ENCODE data around the gene LMOD1.
A peak's percentile ranks its signal among the peaks of the same experiment; 100 is the strongest.
"Not testable (repeated sequence)": the region's sequence is repeated elsewhere in the genome, so short reads cannot be mapped to it uniquely, and the experiment has no call there.

The LMOD1 gene

GRCh38 chr1:201890806-201891450 lies 55.4 kb downstream of the LMOD1 start:
- no peak for DNase-seq

GRCh38 chr1:201890223-201890622 lies 56.1 kb downstream of the LMOD1 start:
- DNase-seq = no peak

- DNase-seq = no peak
Observed at GRCh38 chr1:201889090-201889968, 57.0 kb downstream of the LMOD1 start.

- DNase-seq = peak; percentile 15
Observed at GRCh38 chr1:201888282-201889089, 57.9 kb downstream of the LMOD1 start, which contains the start of gene SHISA4. Gene SHISA4 (plus strand): TSS chr1:201888898. CDS start chr1:201888995, 97 bp downstream.

GRCh38 chr1:201887116-201887866 lies 59.1 kb downstream of the LMOD1 start:
- no peak for DNase-seq

GRCh38 chr1:201886103-201886885 lies 60.1 kb downstream of the LMOD1 start:
- no peak for DNase-seq

- DNase-seq = no peak
Observed at GRCh38 chr1:201885531-201886075, 60.7 kb downstream of the LMOD1 start.

- DNase-seq = no peak
Observed at GRCh38 chr1:201884425-201884824, 61.9 kb downstream of the LMOD1 start.

GRCh38 chr1:201883786-201884185 lies 62.6 kb downstream of the LMOD1 start:
- no peak for DNase-seq

GRCh38 chr1:201883266-201883665 lies 63.1 kb downstream of the LMOD1 start:
- no peak for DNase-seq

GRCh38 chr1:201882665-201883132 lies 63.6 kb downstream of the LMOD1 start:
- no peak for DNase-seq

GRCh38 chr1:201881617-201882016 lies 64.7 kb downstream of the LMOD1 start:
- no peak for DNase-seq

GRCh38 chr1:201880928-201881571 lies 65.3 kb downstream of the LMOD1 start:
- DNase-seq = no peak

- DNase-seq = no peak
Observed at GRCh38 chr1:201877877-201878401, 68.4 kb downstream of the LMOD1 start.

GRCh38 chr1:201876148-201876818 lies 70.1 kb downstream of the LMOD1 start:
- DNase-seq = no peak

- no peak for DNase-seq
Observed at GRCh38 chr1:201874672-201875071, 71.7 kb downstream of the LMOD1 start.

GRCh38 chr1:201870397-201870796 lies 76.0 kb downstream of the LMOD1 start:
- no peak for DNase-seq

- DNase-seq = no peak
Observed at GRCh38 chr1:201861448-201861847, 84.9 kb downstream of the LMOD1 start.

GRCh38 chr1:201859424-201859823 lies 86.9 kb downstream of the LMOD1 start:
- DNase-seq = no peak

- not testable (repeated sequence) for DNase-seq
Observed at GRCh38 chr1:201856722-201857121, 89.6 kb downstream of the LMOD1 start.
